Ovary (tissue), 9 donors: ENCODE measurements around the gene TVP23A. TPM values are rescaled to one million over a fixed set of nuclear protein-coding genes. Genes with fewer than 3 reads are reported as not detected.
"Not testable (repeated sequence)": the region's sequence is repeated elsewhere in the genome, so short reads cannot be mapped to it uniquely, and the experiment has no call there.

Source experiments
- DNase-seq, 5 donors: peaks; one replicate each; pipeline ENCODE4 v3.0.0-alpha.2; 2019 to 2020
- H3K27ac ChIP-seq, 2 donors: fragments of 200-600 bp; one replicate each; pipeline versions ENCODE4 v1.5.1 to v1.8.0; 2019 to 2022
- H3K27me3 ChIP-seq: fragments of 200-600 bp; one replicate; pipeline ENCODE4 v1.8.0; 2022
- H3K36me3 ChIP-seq: fragments of 200-600 bp; sonication (generic); one replicate; pipeline ENCODE4 v1.5.1; 2019
- H3K4me1 ChIP-seq: one replicate; pipeline ENCODE4 v1.8.1; 2013; ENCODE audit warnings: mild to moderate bottlenecking, moderate library complexity; ENCODE audit not compliant: insufficient read depth
- H3K4me3 ChIP-seq: fragments of 200-600 bp; sonication (generic); one replicate; pipeline ENCODE4 v1.5.1; 2017
- H3K9me3 ChIP-seq, 2 donors: fragments of 200-600 bp in 1 of 2; sonication (generic) in 1 of 2; one replicate each; pipeline versions ENCODE4 v1.5.1 to v1.8.1; 2013 to 2019; ENCODE audit warnings: mild to moderate bottlenecking in 1 of 2, moderate library complexity in 1 of 2
- CTCF ChIP-seq, 3 donors: fragments of 450-650 bp in 2 of 3; fragments of 200-600 bp in 1 of 3; IDR thresholded peaks; one replicate each; pipeline versions ENCODE4 v1.5.1 to v1.8.0; 2016 to 2022; ENCODE audit warnings: antibody characterized with exemption in 3 of 3, mild to moderate bottlenecking in 1 of 3
- EP300 ChIP-seq: sonication (generic); formaldehyde crosslinking; IDR thresholded peaks from one replicate; pipeline ENCODE4 v1.6.1; 2017; ENCODE audit warnings: antibody characterized with exemption
- POLR2A ChIP-seq: fragments of 450-650 bp; IDR thresholded peaks from one replicate; pipeline ENCODE4 v1.6.1; 2017; ENCODE audit warnings: antibody characterized with exemption, mild to moderate bottlenecking, moderate library complexity
- WGBS, 3 donors: extraction: QIAGEN DNeasy Blood & Tissue Kit in 1 of 3; methylation state at CpG; one replicate each; pipeline versions ENCODE4 v1.1.5 to v1.1.7; 2013 to 2017; 5-methylcytosine and 5-hydroxymethylcytosine counted together
- intact Hi-C, 4 donors: fragments of 100-400 bp; cut with DNase I; formaldehyde crosslinking; loops; one replicate each; pipeline versions ENCODE4 v1.11.0 to v1.15.1; 2022 to 2023
- polyA plus RNA-seq, 2 donors: library from polyadenylated mRNA; stranded (reverse); fragments of 200-250 nt in 1 of 2; fragments of 350-450 nt in 1 of 2; fragmentation: Illumina TruSeq in 1 of 2; extraction: RNeasy Lipid Tissue Mini Kit (QIAGEN cat#74804) in 1 of 2; gene quantifications; one replicate each; pipeline ENCODE4 v1.2.3, GENCODE V29; 2013 to 2014
- total RNA-seq, 7 donors: library from RNA; depleted of rRNA in 2 of 7; stranded (reverse); fragments of >200 nt in 2 of 7; fragmentation: NEBNext Ultra II Directional in 3 of 7; extraction: Animal tissue kit (Norgen Biotek cat#: 25700) in 3 of 7; gene quantifications; one replicate each; pipeline versions ENCODE4 v1.1.0 to v1.2.4, GENCODE V29; 2016 to 2023
- donor health status: DM: no; HTN: no; CAD: no; lungs with moderate emphysema.
- donor health status: DM: no; HTN: no; CAD: no.
- donor health status: Bipolar disorder and iron deficiency.
- donor health status: DM: yes; HTN: yes; CAD: no.
- donor health status: DM: no; HTN: no; CAD: no.
- donor health status: DM: yes; HTN: yes; CAD: no.

Gene TVP23A
- total and polyA plus RNA-seq, 9 donors: 3.2 to 17.1 (median 8.2) TPM

GRCh38 chr16:10808218-10808617 lies 10.4 kb downstream of the TVP23A start:
- Histone ChIP-seq H3K4me1 (no peaks in the 10 kb centered on the region), H3K9me3 (no peaks in the 10 kb centered on the region), H3K27ac (no peak overlapping the region), H3K36me3 (no peaks in the 10 kb centered on the region), H3K4me3 (no peak overlapping the region), H3K27me3 (no peaks in the 10 kb centered on the region)
- no peak for DNase-seq
- TF ChIP-seq POLR2A (no peak), EP300 (no peak), CTCF (IDR thresholded peaks at IDR 0.05) (no peak)
- WGBS, 3 donors: 86 to 92% (median 87%) methylated on average over 3 of the region's 3 CpGs
- intact Hi-C loops: no loop called here

GRCh38 chr16:10806698-10807097 lies 11.9 kb downstream of the TVP23A start:
- H3K9me3 ChIP-seq: no peaks in the 10 kb centered on the region
- H3K27ac ChIP-seq: no peak overlapping the region
- H3K36me3 ChIP-seq: no peaks in the 10 kb centered on the region
- WGBS, 3 donors: 91 to 94% (median 93%) methylated on average over 6 of the region's 6 CpGs
- no peak for DNase-seq
- intact Hi-C loops: no loop called here
- no peak for TF ChIP-seq CTCF (IDR thresholded peaks at IDR 0.05)
- no peak for TF ChIP-seq EP300
- TF ChIP-seq POLR2A: no peak
- no peaks in the 10 kb centered on the region for H3K4me1 ChIP-seq
- H3K27me3 ChIP-seq: no peaks in the 10 kb centered on the region
- no peak overlapping the region for H3K4me3 ChIP-seq

GRCh38 chr16:10805334-10805733 lies 13.3 kb downstream of the TVP23A start:
- no peak overlapping the region for H3K27ac ChIP-seq
- no peaks in the 10 kb centered on the region for H3K27me3 ChIP-seq
- no peak for TF ChIP-seq POLR2A
- TF ChIP-seq CTCF (IDR thresholded peaks at IDR 0.05): no peak
- TF ChIP-seq EP300: no peak
- H3K36me3 ChIP-seq: no peaks in the 10 kb centered on the region
- H3K4me1 ChIP-seq: no peaks in the 10 kb centered on the region
- intact Hi-C loops: no loop called here
- no peak overlapping the region for H3K4me3 ChIP-seq
- no peaks in the 10 kb centered on the region for H3K9me3 ChIP-seq
- no peak for DNase-seq
- WGBS, 3 donors: 69 to 81% (median 76%) methylated on average over 9 of the region's 9 CpGs

- WGBS, 3 donors: 91 to 95% (median 94%) methylated on average over 3 of the region's 3 CpGs
- no peak for DNase-seq
- Histone ChIP-seq H3K36me3 (no peaks in the 10 kb centered on the region), H3K9me3 (no peaks in the 10 kb centered on the region), H3K4me1 (no peaks in the 10 kb centered on the region), H3K27ac (no peak overlapping the region), H3K27me3 (no peaks in the 10 kb centered on the region), H3K4me3 (no peak overlapping the region)
- intact Hi-C loops: loop anchor here in 1 of 4 donors (5.0 kb wide), 1 partner anchor 462 kb away; no protein-coding TSS in a partner anchor
- no peak for TF ChIP-seq EP300
- no peak for TF ChIP-seq CTCF (IDR thresholded peaks at IDR 0.05)
- TF ChIP-seq POLR2A: no peak
Observed at GRCh38 chr16:10799736-10800135, 18.9 kb downstream of the TVP23A start.

- DNase-seq: no peak
- Histone ChIP-seq H3K4me1 (no peaks in the 10 kb centered on the region), H3K9me3 (peaks cover 0 to 3% of the 10 kb centered on the region in 2 donors), H3K4me3 (no peak overlapping the region), H3K36me3 (no peaks in the 10 kb centered on the region), H3K27me3 (no peaks in the 10 kb centered on the region), H3K27ac (no peak overlapping the region)
- intact Hi-C loops: no loop called here
- TF ChIP-seq EP300 (no peak), CTCF (IDR thresholded peaks at IDR 0.05) (no peak), POLR2A (no peak)
- WGBS, 3 donors: 81 to 86% (median 84%) methylated on average over 4 of the region's 4 CpGs
Observed at GRCh38 chr16:10791048-10791447, 27.5 kb downstream of the TVP23A start.

- intact Hi-C loops, DNase-seq, H3K27me3 ChIP-seq, H3K36me3 ChIP-seq, H3K4me3 ChIP-seq, H3K9me3 ChIP-seq, H3K4me1 ChIP-seq, H3K27ac ChIP-seq: not testable (repeated sequence)
- 63 to 76% (median 75%) methylated on average over 4 of the region's 4 CpGs for WGBS, 3 donors
Observed at GRCh38 chr16:10788630-10789029, 30.0 kb downstream of the TVP23A start.
